Endothelial cell of umbilical vein (primary cell): ENCODE measurements around the gene HOXB4. TPM values are rescaled to one million over a fixed set of nuclear protein-coding genes. Genes with fewer than 3 reads are reported as not detected.
A peak's percentile ranks its signal among the peaks of the same experiment; 100 is the strongest.

Experiments used
- BruUV-seq: library from RNA; stranded (reverse); fragments of 400-500 nt; replicated peaks from 2 replicates; lab custom pipeline; 2021; lab: Mats Ljungman, UMichigan
- CTCF ChIA-PET: fragments of 300-600, 350-600 bp; sonication (Branson Sonifier 250); formaldehyde crosslinking; loops from one replicate; lab custom pipeline; 2021; ENCODE audit warnings: antibody characterized with exemption, inconsistent platforms; lab: Charles Lee
- POLR2A ChIA-PET: fragments of 300-600, 350-600 bp; sonication (Branson Sonifier 250); formaldehyde crosslinking; loops from one replicate; lab custom pipeline; 2021; ENCODE audit warnings: antibody characterized with exemption, inconsistent platforms; lab: Charles Lee
- DNase-seq: peaks from one replicate; pipeline ENCODE4 v3.0.0-alpha.2; 2011; ENCODE audit warnings: low read depth, low spot score
- FAIRE-seq: peaks from 2 replicates; lab custom pipeline; 2011; peaks lifted over from hg19 to GRCh38; lab: Jason Lieb, UNC
- H2AFZ ChIP-seq: 2 replicates; pipeline ENCODE4 v1.6.0; 2012; ENCODE audit warnings: low read depth, low read length, control low read depth, inconsistent platforms
- H3K27ac ChIP-seq: 2 replicates; pipeline ENCODE4 v1.5.1; 2011; ENCODE audit warnings: low read depth, mild to moderate bottlenecking, control low read depth, low read length, moderate library complexity; ENCODE audit not compliant: insufficient read depth
- H3K27me3 ChIP-seq, 2 experiments: 2 replicates each; pipeline versions ENCODE4 v1.6.0 to v1.6.1; 2011; ENCODE audit warnings: low read length in 2 of 2, mixed read lengths in 1 of 2; ENCODE audit not compliant: control insufficient read depth in 2 of 2, insufficient read depth in 2 of 2
- H3K36me3 ChIP-seq, 2 experiments: 2 replicates in 1 of 2; 3 replicates in 1 of 2; pipeline ENCODE4 v1.5.1; 2011; ENCODE audit warnings: low read length in 2 of 2, mild to moderate bottlenecking in 1 of 2, moderate library complexity in 1 of 2; ENCODE audit not compliant: control insufficient read depth in 2 of 2, insufficient read depth in 2 of 2; ENCODE audit errors: extremely low read depth in 1 of 2
- H3K4me1 ChIP-seq: 3 replicates; pipeline ENCODE4 v1.5.1; 2011; ENCODE audit warnings: mild to moderate bottlenecking, low read length; ENCODE audit not compliant: control insufficient read depth, insufficient read depth; ENCODE audit errors: extremely low read depth
- H3K4me2 ChIP-seq: 2 replicates; pipeline ENCODE4 v1.6.1; 2011; ENCODE audit warnings: low read length, control low read depth, mixed read lengths; ENCODE audit not compliant: insufficient read depth
- H3K4me3 ChIP-seq, 3 experiments: fragments of 200-600 bp in 1 of 3; sonication (generic), shearing (Covaris generic) in 1 of 3; replicated peaks in 1 of 3; 2 replicates each; pipeline ENCODE4 v1.5.1; 2011 to 2016; ENCODE audit warnings: control low read depth in 3 of 3, low read length in 3 of 3, mild to moderate bottlenecking in 2 of 3, inconsistent platforms in 1 of 3, low read depth in 1 of 3, moderate library complexity in 1 of 3; ENCODE audit not compliant: insufficient read depth in 1 of 3
- H3K79me2 ChIP-seq: 2 replicates; pipeline ENCODE4 v1.6.0; 2012; ENCODE audit warnings: low read length, inconsistent platforms; ENCODE audit not compliant: control insufficient read depth, insufficient read depth
- H3K9ac ChIP-seq: replicated peaks from 2 replicates; pipeline ENCODE3; 2011; ENCODE audit warnings: low read length, control low read depth; ENCODE audit not compliant: insufficient read depth; ENCODE audit errors: extremely low read depth
- H3K9me1 ChIP-seq: replicated peaks from 3 replicates; pipeline ENCODE4 v1.6.0; 2011; ENCODE audit warnings: mild to moderate bottlenecking, low read length; ENCODE audit not compliant: control insufficient read depth, insufficient read depth; ENCODE audit errors: extremely low read depth
- H3K9me3 ChIP-seq: replicated peaks from 2 replicates; pipeline ENCODE4 v1.5.1; 2012; ENCODE audit warnings: low read length, inconsistent platforms; ENCODE audit not compliant: control insufficient read depth, insufficient read depth
- H4K20me1 ChIP-seq: replicated peaks from 2 replicates; pipeline ENCODE3; 2011; ENCODE audit warnings: mild to moderate bottlenecking, low read length; ENCODE audit not compliant: control insufficient read depth, insufficient read depth; ENCODE audit errors: extremely low read depth
- FOS ChIP-seq: IDR thresholded peaks from 2 replicates; pipeline ENCODE4 v1.6.1; 2011; ENCODE audit warnings: mild to moderate bottlenecking, low read length, moderate library complexity, borderline replicate concordance; ENCODE audit not compliant: insufficient read depth
- GATA2 ChIP-seq: IDR thresholded peaks from 2 replicates; pipeline ENCODE4 v1.7.0; 2011; ENCODE audit warnings: low read depth, mild to moderate bottlenecking, moderate library complexity, mixed read lengths, low read length; ENCODE audit not compliant: insufficient read length, insufficient read depth
- MAX ChIP-seq: IDR thresholded peaks from 2 replicates; pipeline ENCODE4 v1.6.1; 2011; ENCODE audit not compliant: insufficient read depth, insufficient read length
- MYC ChIP-seq: IDR thresholded peaks from one replicate; pipeline ENCODE4 v1.6.1; 2011; ENCODE audit warnings: mild to moderate bottlenecking, low read depth, low read length
- POLR2A ChIP-seq: IDR thresholded peaks from 2 replicates; pipeline ENCODE4 v1.6.1; 2012; ENCODE audit warnings: low read depth, mild to moderate bottlenecking, control low read depth, low read length
- POLR2AphosphoS5 ChIP-seq: IDR thresholded peaks from 2 replicates; pipeline ENCODE4 v1.6.1; 2012; ENCODE audit warnings: low read depth, mild to moderate bottlenecking, control low read depth, low read length, moderate library complexity; ENCODE audit not compliant: insufficient read depth
- dilution Hi-C: fragments of 300-500 bp; cut with MboI; formaldehyde crosslinking; loops from one replicate; pipeline ENCODE4 v1.15.0; 2019; ENCODE audit warnings: low sequenced_read_pairs; ENCODE audit not compliant: extremely low pct_ligation_motif_present
- intact Hi-C: fragments of 100-400 bp; cut with micrococcal nuclease; formaldehyde crosslinking; loops from one replicate; pipeline ENCODE4 v1.10.0; 2022
- polyA plus RNA-seq, 4 experiments: library from polyadenylated mRNA; depleted of rRNA in 3 of 4; stranded (reverse) in 3 of 4; unstranded in 1 of 4; fragments of >200 nt; gene quantifications; 2 replicates each; pipeline versions ENCODE4 v1.2.1 to v1.2.3, GENCODE V29; 2011 to 2012; ENCODE audit warnings: missing spikeins in 1 of 4
- total RNA-seq: library from RNA; stranded (reverse); gene quantifications from 2 replicates; pipeline ENCODE4 v1.2.3, GENCODE V29; 2021
- TF ChIP-seq, protein P1 (sequence below), 2 donors: IDR thresholded peaks; 1 replicate in 1 of 2; 2 replicates in 1 of 2; pipeline ENCODE4 v1.5.1; 2011; ENCODE audit warnings: low read length in 2 of 2, mild to moderate bottlenecking in 2 of 2, moderate library complexity in 2 of 2, control low read depth in 1 of 2, inconsistent platforms in 1 of 2, low read depth in 1 of 2; ENCODE audit not compliant: insufficient read depth in 1 of 2; ENCODE audit errors: extremely low read depth in 1 of 2

Gene HOXB4
- total and polyA plus RNA-seq, 2 donors (not counting 3 experiments of a cell fraction or from before 2014, with no cell fraction given): 4.6 to 13.1 TPM

DNA sequence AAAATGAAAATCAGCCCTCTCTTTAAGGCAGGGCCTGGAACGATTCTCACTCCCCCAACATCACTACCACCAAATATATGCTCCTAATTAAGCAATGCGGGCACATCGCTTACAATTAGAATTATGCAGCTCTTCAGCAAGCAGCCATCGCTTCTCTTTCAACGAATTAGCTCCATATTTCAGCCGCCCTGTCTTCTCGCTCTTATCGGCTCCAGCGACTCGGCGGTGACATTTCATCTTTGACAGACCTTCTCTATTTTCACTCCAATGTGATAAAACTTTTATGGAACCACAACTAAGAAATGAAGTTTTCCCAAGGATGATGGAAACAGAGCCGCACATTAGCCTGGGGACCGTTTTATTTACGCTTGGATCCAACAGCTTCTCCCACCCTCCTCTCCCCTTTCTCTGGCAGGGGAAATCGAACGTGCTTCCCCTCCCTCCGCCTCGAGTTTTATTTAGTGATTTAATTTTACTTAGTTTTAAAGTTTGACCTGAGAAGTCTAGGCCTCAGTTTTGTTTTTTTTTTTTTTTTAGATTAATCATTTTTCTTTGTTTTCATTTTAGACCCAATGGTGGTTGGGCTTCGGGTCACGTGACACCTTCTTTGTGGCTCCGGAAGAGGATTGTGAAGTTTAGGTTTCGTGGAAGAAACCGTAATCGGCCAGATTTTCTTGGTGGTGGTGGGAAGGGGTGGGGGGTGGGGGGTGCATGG lies 30.2 kb downstream of the HOXB4 start:
- H4K20me1 ChIP-seq: no peaks in the 10 kb centered on the region
- peak overlapping the region; percentile 67 for H3K27ac ChIP-seq
- H3K36me3 ChIP-seq: peaks cover 10 to 14% of the 10 kb centered on the region in 2 experiments
- FAIRE-seq: peak; percentile 86
- ChIA-PET CTCF (interaction anchor here (1.0 to 3.8 kb wide), 6 partner anchors 9 to 332 kb away, joined by 3 to 28 read pairs (median 6); no protein-coding TSS in a partner anchor), POLR2A (interaction anchor here (0.7 to 1.9 kb wide), 4 partner anchors 9 to 332 kb away, joined by 7 to 13 read pairs (median 9); no protein-coding TSS in a partner anchor)
- peak overlapping the region; percentile 75 for H3K9ac ChIP-seq
- peak overlapping the region; percentile 2 to 56 (median 9) for H3K4me3 ChIP-seq
- no TSS peak for BruUV-seq
- peak overlapping the region; percentile 88 for H3K4me2 ChIP-seq
- peak; percentile 73 for DNase-seq
- H3K9me3 ChIP-seq: no peaks in the 10 kb centered on the region
- peak overlapping the region; percentile 28 for H2AFZ ChIP-seq
- H3K4me1 ChIP-seq: peaks cover 40% of the 10 kb centered on the region
- no peaks in the 10 kb centered on the region for H3K9me1 ChIP-seq
- TF ChIP-seq MAX (peak; percentile 45), POLR2A (no peak)
- H3K27me3 ChIP-seq: no peaks in the 10 kb centered on the region
- dilution Hi-C loops: no loop called here
- H3K79me2 ChIP-seq: peaks cover 52% of the 10 kb centered on the region
- intact Hi-C loops: loop anchor here (2.0 kb wide), 1 partner anchor 15 kb away; no protein-coding TSS in a partner anchor

DNA sequence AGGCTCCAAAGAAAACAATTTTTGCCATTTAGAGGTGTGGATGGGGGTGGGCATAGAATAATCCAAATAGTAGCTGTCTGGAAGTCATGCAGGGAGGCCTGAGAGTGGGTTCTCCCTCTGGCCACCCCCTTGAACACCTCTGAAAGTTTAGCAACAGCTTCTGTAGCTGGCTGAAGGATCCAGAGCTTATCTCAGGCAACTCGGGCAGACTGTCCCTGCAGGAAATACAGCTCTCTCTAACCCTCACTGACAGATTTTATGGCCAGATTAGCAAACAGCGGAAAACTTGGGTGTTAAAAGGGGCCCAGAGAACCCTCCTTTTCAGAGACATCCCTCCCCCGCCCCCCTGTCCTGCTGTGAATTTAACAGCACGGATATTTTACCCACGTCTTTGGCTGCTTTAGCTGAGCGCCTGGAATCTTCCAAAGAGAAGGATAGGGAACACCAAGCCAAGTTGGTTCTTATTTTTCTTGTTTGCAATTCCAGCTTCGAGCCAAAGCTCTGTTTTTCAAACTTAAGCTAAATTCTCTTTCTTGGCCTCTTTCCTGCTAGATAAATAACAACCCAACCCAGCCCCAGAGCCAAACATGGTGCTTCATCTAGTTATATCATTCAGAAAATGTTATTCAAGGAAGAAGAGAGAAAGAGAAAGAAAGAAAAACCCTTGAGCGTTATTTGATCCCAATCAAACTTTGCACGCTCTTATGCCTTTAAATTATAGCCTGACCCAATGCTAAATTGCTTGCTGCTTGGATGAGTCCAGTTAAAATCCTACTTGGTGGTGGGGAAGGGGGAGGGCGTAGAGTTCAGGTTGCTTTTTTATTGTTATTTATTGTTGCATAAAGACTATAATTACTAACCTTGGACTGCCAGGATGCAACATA lies 31.0 kb downstream of the HOXB4 start:
- TF ChIP-seq POLR2AphosphoS5: no peak
- no peak for TF ChIP-seq POLR2A
- TF ChIP-seq GATA2: peak; percentile 68
- TF ChIP-seq FOS: no peak
- TF ChIP-seq MYC: no peak
- TF ChIP-seq, protein P1, sequence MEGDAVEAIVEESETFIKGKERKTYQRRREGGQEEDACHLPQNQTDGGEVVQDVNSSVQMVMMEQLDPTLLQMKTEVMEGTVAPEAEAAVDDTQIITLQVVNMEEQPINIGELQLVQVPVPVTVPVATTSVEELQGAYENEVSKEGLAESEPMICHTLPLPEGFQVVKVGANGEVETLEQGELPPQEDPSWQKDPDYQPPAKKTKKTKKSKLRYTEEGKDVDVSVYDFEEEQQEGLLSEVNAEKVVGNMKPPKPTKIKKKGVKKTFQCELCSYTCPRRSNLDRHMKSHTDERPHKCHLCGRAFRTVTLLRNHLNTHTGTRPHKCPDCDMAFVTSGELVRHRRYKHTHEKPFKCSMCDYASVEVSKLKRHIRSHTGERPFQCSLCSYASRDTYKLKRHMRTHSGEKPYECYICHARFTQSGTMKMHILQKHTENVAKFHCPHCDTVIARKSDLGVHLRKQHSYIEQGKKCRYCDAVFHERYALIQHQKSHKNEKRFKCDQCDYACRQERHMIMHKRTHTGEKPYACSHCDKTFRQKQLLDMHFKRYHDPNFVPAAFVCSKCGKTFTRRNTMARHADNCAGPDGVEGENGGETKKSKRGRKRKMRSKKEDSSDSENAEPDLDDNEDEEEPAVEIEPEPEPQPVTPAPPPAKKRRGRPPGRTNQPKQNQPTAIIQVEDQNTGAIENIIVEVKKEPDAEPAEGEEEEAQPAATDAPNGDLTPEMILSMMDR (IDR thresholded peaks at IDR 0.05; ENCODE audit: extremely low read depth in 1 of 2, insufficient read depth in 1 of 2, low read depth in 1 of 2, low read length in 2 of 2): no peak
- no peak for TF ChIP-seq MAX

More for the DNA sequence above, 31.0 kb downstream of the HOXB4 start:
- Histone ChIP-seq H3K4me3 (peak overlapping the region in 2 of 3 experiments; percentile 2 to 56), H3K27me3 (no peaks in the 10 kb centered on the region), H3K79me2 (peaks cover 55% of the 10 kb centered on the region), H3K4me2 (peak overlapping the region; percentile 88), H3K9me1 (no peaks in the 10 kb centered on the region), H3K27ac (peak overlapping the region; percentile 67), H3K9ac (peak overlapping the region; percentile 75), H2AFZ (no peak overlapping the region), H4K20me1 (no peaks in the 10 kb centered on the region), H3K4me1 (peaks cover 43% of the 10 kb centered on the region), H3K9me3 (no peaks in the 10 kb centered on the region), H3K36me3 (peaks cover 10 to 13% of the 10 kb centered on the region in 2 experiments)
- ChIA-PET CTCF (interaction anchor here (0.7 to 3.8 kb wide), 7 partner anchors 10 to 211 kb away, joined by 3 to 28 read pairs (median 4); no protein-coding TSS in a partner anchor), POLR2A (interaction anchor here (0.7 to 1.9 kb wide), 5 partner anchors 9 to 332 kb away, joined by 3 to 13 read pairs (median 8); no protein-coding TSS in a partner anchor)
- DNase-seq (peak; percentile 61), FAIRE-seq (peak; percentile 88)
- dilution Hi-C loops: no loop called here
- no TSS peak for BruUV-seq
- intact Hi-C loops: no loop called here
